Hepatocyte (in vitro differentiated cells): Measurements from ENCODE around the gene GPR55.

Source experiments
- EZH2 ChIP-seq: fragments of 200-600 bp; sonication (generic); IDR thresholded peaks from 2 replicates; pipeline ENCODE4 v1.6.1; 2016; ENCODE audit warnings: antibody characterized with exemption, mild to moderate bottlenecking, borderline replicate concordance
- EZH2phosphoT487 ChIP-seq: fragments of 200-600 bp; sonication (generic); IDR thresholded peaks from one replicate; pipeline ENCODE4 v1.6.1; 2018; ENCODE audit warnings: antibody characterized with exemption, mild to moderate bottlenecking, low read depth, moderate library complexity; ENCODE audit not compliant: unreplicated experiment, severe bottlenecking
- TF ChIP-seq, protein P1 (sequence below): fragments of 200-600 bp; sonication (generic); IDR thresholded peaks from 2 replicates; pipeline ENCODE4 v1.5.1; 2016; ENCODE audit warnings: antibody characterized with exemption, mild to moderate bottlenecking; ENCODE audit not compliant: poor library complexity

DNA sequence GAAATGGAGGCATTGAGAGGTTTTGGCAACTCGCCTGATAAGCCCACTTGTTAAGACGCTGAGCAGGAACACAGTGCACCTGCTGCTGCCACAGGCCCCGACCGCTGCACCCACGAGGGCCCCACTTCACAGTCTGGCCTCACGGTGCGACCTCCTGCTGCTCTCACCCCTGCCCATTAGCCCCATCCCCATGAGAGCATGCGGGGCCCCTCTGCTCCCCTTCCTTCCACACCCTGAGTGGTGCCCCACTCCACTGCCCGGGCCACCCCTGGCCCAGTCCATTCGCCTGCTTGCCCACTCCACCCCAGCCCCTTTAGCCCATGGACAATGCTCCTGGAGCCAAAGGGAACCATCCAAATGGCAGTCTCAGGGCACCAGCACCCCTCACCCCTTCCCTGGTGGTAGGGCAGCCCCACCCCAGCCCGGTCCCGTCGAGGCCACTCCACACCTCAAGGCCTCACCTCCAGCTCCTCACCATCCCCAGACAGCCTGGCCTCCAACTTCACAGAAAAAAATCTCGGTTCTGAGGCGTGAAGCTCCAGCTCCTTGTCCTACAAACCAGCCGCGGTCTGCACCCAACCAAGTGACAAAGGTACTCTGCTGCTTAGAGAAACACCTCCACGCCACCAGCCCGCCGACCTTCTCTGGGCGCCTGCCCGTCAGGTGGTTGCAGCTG, 6.7 kb upstream of the GPR55 start:
- TF ChIP-seq, protein P1, sequence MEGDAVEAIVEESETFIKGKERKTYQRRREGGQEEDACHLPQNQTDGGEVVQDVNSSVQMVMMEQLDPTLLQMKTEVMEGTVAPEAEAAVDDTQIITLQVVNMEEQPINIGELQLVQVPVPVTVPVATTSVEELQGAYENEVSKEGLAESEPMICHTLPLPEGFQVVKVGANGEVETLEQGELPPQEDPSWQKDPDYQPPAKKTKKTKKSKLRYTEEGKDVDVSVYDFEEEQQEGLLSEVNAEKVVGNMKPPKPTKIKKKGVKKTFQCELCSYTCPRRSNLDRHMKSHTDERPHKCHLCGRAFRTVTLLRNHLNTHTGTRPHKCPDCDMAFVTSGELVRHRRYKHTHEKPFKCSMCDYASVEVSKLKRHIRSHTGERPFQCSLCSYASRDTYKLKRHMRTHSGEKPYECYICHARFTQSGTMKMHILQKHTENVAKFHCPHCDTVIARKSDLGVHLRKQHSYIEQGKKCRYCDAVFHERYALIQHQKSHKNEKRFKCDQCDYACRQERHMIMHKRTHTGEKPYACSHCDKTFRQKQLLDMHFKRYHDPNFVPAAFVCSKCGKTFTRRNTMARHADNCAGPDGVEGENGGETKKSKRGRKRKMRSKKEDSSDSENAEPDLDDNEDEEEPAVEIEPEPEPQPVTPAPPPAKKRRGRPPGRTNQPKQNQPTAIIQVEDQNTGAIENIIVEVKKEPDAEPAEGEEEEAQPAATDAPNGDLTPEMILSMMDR, result no peak
- TF ChIP-seq EZH2 (no peak), EZH2phosphoT487 (no peak)
